Retina (tissue), 1 donor: Measurements from ENCODE around the gene ADAR.

ENCODE experiments used
- DNase-seq: peaks from one replicate; pipeline ENCODE4 v3.0.0-alpha.2; 2016

ADAR gene

GRCh38 chr1:154616659-154617345 is 8.8 kb upstream of the ADAR start:
- DNase-seq, result no peak

DNA sequence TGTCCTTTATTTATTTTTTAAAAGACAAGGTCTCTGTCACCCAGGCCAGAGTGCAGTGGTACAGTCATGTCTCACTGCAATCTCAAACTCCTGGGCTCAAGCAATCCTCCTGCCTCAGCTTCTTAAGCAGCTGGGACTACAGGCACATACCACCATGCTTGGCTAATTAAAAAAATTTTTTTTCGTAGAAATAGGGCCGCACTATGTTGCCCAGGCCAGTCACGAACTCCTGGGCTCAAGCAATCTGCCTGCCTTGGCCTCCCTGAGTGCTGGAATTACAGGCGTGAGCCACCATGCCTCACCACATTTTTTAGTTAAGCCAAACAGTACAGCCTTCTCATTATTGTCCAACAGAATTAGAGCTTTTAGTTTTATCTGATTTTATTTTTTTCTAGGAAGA is 7.4 kb upstream of the ADAR start:
- DNase-seq, result no peak

- DNase-seq, result no peak
Measured at GRCh38 chr1:154614901-154615300, 6.9 kb upstream of the ADAR start.

DNA sequence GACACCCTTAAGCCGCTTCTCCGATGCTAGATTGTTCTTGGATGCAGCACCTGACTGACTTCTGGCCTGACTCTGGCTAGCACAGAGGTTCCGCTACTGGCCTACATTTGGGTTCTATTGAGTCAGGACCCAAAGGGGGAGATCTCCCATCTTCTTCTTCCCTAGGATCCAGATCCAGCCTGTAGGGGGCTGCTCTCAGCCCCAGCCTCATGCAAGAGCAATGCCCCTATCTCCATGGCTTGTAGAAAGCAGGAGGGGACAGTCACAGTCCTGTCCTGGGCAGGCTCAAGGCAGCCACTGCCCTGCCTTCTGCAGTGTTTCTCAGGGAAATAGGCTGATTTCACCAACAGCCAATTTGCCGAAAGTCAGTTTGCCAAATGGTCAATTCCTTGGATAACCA is 6.3 kb upstream of the ADAR start:
- no peak for DNase-seq

DNA sequence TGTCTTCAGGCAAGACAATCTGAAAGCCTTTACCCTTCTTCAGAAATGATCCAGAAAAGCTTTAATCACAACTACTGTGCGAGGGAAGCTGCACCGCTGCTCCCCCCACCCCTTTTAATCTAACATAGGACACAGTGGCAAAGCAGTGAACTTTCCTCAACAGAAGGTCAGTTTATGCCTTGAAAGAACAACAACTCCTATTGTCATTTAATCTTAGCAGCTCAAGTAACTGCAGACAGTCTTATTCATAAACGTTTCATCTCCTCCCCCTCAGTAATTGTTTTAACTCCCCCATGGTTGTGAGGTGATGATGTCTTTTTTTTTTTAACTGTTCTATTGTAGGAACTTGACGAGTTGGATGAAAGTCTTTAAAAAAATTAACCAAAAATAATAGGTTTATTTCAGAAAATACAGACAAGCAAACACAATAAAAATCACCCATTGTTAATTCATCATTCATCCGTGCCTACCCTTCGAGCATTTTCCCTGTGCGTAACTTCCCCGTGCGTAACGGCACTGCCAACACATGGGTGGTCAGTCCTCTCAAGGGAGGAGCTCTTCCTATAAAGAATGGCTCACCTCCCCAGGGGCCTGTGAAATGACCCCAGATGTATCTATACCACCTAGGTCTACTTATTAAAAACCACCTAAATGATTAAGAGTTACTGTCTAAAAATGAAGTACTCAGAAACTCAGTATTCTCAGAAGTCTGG is 3.3 kb upstream of the ADAR start:
- DNase-seq, result peak; percentile 36

- peak; percentile 11 for DNase-seq
Measured at GRCh38 chr1:154609398-154610380, 1.7 kb upstream of the ADAR start.

- peak; percentile 80 for DNase-seq
Measured at GRCh38 chr1:154608397-154609270, 648 bp upstream of the ADAR start.

DNA sequence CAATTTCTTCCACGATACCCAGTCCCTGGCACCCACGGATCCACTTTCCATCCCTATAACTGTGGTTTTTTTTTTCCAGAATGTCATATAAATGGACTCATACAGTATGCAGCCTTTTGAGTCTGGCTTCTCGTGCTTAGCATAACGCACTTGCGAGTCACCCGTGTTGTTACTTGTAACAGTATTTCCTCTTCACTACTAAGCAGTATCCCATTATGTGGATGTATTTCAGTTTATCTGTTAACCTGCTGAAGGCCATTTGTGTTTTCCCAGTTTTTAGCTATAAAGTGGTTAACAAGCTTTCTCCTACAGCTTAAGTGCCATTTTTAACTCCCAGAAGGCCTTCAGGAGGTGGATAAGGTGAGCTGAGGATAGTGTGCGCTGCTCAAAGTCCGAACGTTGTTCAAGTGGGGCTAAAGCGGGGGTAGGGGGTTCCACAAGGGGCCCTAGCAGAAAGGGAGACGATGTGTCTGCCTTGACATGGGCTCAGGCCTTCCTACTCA is 829 bp downstream of the ADAR start:
- DNase-seq, result no peak

DNA sequence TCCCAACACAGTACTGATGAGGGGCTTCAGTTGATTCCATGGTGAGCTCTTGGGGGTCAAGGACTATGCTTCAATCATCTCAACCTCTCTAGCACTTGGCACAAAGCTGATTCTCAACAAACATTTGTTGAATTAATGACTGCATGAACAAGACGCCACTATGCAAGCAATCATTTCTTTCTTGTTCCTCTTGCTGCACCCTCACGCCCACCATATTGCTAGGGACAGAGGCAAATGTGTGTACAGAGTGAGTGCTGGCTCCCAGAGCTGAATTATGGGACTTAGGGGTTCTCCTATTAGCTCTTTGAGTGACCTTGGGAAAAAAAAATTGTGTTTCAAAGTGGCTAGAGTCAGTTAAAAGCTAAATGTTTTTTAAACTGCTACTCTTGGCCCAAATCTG is 2.5 kb downstream of the ADAR start:
- no peak for DNase-seq

DNA sequence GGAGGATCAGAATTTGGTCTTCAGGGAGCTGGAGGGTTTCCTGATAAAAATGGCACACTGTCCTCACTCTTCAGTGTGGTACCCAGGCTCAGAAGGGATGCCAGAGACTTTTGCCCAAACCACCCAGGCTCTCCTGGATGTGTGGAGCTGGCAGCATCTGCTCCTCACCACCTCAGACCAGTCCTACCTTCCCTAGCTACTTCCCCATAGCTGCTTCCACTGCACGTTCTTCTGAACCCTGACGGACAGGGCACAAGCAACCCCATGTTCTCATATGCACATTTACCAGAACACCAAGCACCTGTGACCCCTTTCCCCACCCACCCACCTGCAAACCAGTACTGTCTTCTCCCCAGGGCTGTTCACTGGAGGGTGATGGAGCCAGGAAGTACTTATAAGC is 4.7 kb downstream of the ADAR start:
- no peak for DNase-seq

DNA sequence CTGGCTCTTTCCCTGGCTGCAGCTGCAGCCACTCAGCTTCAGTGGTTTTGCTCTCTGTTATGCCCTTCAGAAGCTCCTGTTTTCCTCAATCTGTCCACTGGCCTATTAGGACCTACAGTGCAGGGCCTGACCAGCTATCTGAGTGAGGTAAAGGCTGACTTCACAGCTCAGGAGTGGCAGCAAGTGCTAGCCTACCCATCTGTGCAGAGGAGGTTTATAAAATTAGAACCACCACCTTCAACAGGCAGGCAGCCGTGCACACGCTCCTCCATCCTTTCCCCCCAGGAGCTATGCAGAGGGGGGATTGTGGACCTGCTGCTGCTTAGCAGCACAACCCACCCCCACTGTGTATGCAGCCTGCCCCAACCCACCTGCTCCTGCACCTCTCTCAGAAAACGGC is 8.3 kb downstream of the ADAR start:
- DNase-seq, result no peak

GRCh38 chr1:154598871-154599635 is 8.9 kb downstream of the ADAR start:
- no peak for DNase-seq

GRCh38 chr1:154595621-154596020 is 12.4 kb downstream of the ADAR start:
- no peak for DNase-seq

- DNase-seq, result no peak
Measured at GRCh38 chr1:154594811-154595210, 13.2 kb downstream of the ADAR start.

GRCh38 chr1:154593390-154593789 is 14.6 kb downstream of the ADAR start:
- no peak for DNase-seq

GRCh38 chr1:154591206-154591605 is 16.8 kb downstream of the ADAR start:
- no peak for DNase-seq

GRCh38 chr1:154590756-154591155 is 17.2 kb downstream of the ADAR start:
- DNase-seq, result no peak

GRCh38 chr1:154589780-154590179 is 18.2 kb downstream of the ADAR start:
- DNase-seq, result no peak

- DNase-seq, result no peak
Measured at GRCh38 chr1:154586641-154587040, 21.3 kb downstream of the ADAR start.

DNA sequence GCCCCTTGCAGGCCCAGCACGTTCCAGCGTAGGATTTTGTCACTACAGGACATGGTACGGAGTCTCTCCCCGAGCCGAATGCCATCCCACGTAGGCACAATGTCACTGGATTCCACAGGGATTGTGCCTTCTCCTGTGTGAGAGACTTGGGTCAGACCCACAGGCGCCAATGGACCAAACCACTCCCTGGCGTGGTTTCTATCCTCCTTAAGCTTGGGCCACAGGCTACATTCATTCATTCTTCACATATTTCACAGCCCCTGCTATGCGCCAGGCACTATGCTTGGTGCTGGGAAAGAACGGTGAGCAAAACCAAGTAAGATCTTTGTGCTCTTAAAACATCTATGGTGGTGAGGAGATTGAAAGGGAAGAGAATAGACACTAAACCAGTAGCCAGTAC is 21.8 kb downstream of the ADAR start:
- no peak for DNase-seq

DNA sequence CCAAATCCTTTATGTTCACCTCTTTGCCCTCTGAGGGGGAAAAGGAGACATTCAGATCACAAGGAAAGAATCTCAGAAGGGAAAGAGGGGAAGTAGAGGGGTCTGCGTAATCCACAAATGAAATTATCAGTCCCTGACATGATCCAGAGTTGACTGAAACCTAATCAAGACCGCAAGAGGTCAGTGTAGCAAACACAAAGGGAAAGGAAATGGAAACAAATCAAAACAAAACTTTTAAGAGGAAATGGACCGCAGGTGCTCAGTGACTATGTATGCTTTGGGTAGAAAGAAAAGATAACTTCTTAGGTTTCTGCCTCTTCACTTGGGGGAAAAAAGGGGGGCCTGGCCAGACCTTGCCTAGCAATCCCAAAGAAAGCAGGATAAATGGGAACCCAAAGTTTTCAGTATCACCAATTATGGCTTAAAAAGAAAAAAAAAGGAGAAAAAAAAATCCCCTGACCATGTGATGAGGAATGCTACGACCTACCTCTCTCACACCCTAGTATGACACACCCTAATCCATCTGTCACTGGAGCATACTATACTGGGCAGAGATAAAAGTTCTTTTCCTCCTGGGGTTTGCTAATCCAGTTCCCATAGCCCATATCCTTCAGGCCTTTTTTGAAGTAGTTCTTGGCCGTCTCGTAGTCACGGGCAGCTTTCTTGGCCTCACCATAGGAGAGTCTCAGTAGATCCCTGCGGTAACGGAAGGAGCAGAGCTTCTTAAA is 23.6 kb downstream of the ADAR start:
- DNase-seq, result no peak
